ENCODE data around the gene PTPRM.

GRCh38 chr18:8249811-8250210, 682.7 kb downstream of the PTPRM start:
- TF ChIP-seq, protein P1, sequence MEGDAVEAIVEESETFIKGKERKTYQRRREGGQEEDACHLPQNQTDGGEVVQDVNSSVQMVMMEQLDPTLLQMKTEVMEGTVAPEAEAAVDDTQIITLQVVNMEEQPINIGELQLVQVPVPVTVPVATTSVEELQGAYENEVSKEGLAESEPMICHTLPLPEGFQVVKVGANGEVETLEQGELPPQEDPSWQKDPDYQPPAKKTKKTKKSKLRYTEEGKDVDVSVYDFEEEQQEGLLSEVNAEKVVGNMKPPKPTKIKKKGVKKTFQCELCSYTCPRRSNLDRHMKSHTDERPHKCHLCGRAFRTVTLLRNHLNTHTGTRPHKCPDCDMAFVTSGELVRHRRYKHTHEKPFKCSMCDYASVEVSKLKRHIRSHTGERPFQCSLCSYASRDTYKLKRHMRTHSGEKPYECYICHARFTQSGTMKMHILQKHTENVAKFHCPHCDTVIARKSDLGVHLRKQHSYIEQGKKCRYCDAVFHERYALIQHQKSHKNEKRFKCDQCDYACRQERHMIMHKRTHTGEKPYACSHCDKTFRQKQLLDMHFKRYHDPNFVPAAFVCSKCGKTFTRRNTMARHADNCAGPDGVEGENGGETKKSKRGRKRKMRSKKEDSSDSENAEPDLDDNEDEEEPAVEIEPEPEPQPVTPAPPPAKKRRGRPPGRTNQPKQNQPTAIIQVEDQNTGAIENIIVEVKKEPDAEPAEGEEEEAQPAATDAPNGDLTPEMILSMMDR (IDR thresholded peaks at IDR 0.05; ENCODE audit: low read depth, low read length): no peak
- no peak for TF ChIP-seq POLR2A (IDR thresholded peaks at IDR 0.05; ENCODE audit: extremely low read depth, insufficient read length)
- TF ChIP-seq, protein P2, sequence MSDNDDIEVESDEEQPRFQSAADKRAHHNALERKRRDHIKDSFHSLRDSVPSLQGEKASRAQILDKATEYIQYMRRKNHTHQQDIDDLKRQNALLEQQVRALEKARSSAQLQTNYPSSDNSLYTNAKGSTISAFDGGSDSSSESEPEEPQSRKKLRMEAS (IDR thresholded peaks at IDR 0.05; ENCODE audit: low read depth, low read length): no peak
